HCT116 (cell line): Measurements from ENCODE around the gene ATXN7L1.

ENCODE experiments used
- CTCF ChIP-seq, 3 experiments: fragments of 200-600 bp in 1 of 3; sonication (generic) in 1 of 3; IDR thresholded peaks in 2 of 3; conservative IDR thresholded peaks in 1 of 3; 2 replicates each; pipeline ENCODE4 v1.5.1; 2012 to 2017; ENCODE audit warnings: low read depth in 2 of 3, low read length in 2 of 3, antibody characterized with exemption in 1 of 3, borderline replicate concordance in 1 of 3, control low read depth in 1 of 3, mild to moderate bottlenecking in 1 of 3, mixed read lengths in 1 of 3, mixed run types in 1 of 3, moderate library complexity in 1 of 3; ENCODE audit not compliant: insufficient read depth in 1 of 3
- EZH2 ChIP-seq: fragments of 200-600 bp; sonication (generic); IDR thresholded peaks from 2 replicates; pipeline ENCODE4 v1.6.1; 2017; ENCODE audit warnings: antibody characterized with exemption, mixed run types
- EZH2phosphoT487 ChIP-seq: fragments of 200-600 bp; IDR thresholded peaks from 2 replicates; pipeline ENCODE4 v1.6.1; 2018; ENCODE audit warnings: antibody characterized with exemption, borderline replicate concordance
- JUND ChIP-seq: IDR thresholded peaks from 2 replicates; pipeline ENCODE4 v1.6.1; 2012
- POLR2A ChIP-seq: IDR thresholded peaks from 2 replicates; pipeline ENCODE4 v1.7.0; 2011; ENCODE audit warnings: borderline replicate concordance; ENCODE audit not compliant: insufficient read depth, insufficient read length; ENCODE audit errors: extremely low read depth
- POLR2AphosphoS5 ChIP-seq: IDR thresholded peaks from 2 replicates; pipeline ENCODE4 v1.6.1; 2011; ENCODE audit warnings: mild to moderate bottlenecking, low read depth, low read length, moderate library complexity
- SIN3A ChIP-seq: IDR thresholded peaks from 2 replicates; pipeline ENCODE4 v1.6.1; 2012; ENCODE audit warnings: low read depth
- TCF7L2 ChIP-seq: IDR thresholded peaks from 2 replicates; pipeline ENCODE4 v1.7.0; 2011; ENCODE audit warnings: borderline replicate concordance, inconsistent platforms; ENCODE audit not compliant: insufficient read depth, insufficient read length; ENCODE audit errors: extremely low read depth
- TF ChIP-seq, protein P1 (sequence below): IDR thresholded peaks from 2 replicates; pipeline ENCODE4 v1.6.1; 2012
- TF ChIP-seq, protein P2 (sequence below): IDR thresholded peaks from 2 replicates; pipeline ENCODE4 v1.6.1; 2012

- TF ChIP-seq JUND (no peak), POLR2A (no peak), CTCF (IDR thresholded peaks at IDR 0.05 in 2 of 3, conservative IDR thresholded peaks at IDR 0.05 in 1 of 3; ENCODE audit: borderline replicate concordance in 1 of 3, insufficient read depth in 1 of 3, low read depth in 2 of 3, low read length in 2 of 3) (no peak), SIN3A (no peak), TCF7L2 (no peak), EZH2phosphoT487 (no peak), POLR2AphosphoS5 (no peak), EZH2 (no peak)
- TF ChIP-seq, protein P1, sequence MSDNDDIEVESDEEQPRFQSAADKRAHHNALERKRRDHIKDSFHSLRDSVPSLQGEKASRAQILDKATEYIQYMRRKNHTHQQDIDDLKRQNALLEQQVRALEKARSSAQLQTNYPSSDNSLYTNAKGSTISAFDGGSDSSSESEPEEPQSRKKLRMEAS: no peak
- TF ChIP-seq, protein P2, sequence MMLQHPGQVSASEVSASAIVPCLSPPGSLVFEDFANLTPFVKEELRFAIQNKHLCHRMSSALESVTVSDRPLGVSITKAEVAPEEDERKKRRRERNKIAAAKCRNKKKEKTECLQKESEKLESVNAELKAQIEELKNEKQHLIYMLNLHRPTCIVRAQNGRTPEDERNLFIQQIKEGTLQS: no peak
Measured at GRCh38 chr7:105872491-105872890, 3.9 kb downstream of the ATXN7L1 start.
